Activated T-helper 1 cell treated with anti-CD3 and anti-CD28 coated beads, Interleukin-2, amount 50 U/mL, for 16 hours (primary cell): ENCODE results near the gene CCSER1.

Source experiments
- DNase-seq, 2 donors: peaks; one replicate each; pipeline ENCODE4 v3.0.0-alpha.2; 2020; ENCODE audit warnings: low read depth in 1 of 2, low spot score in 1 of 2

The CCSER1 gene

GRCh38 chr4:90127706-90128345, 632 bp downstream of the CCSER1 start:
- DNase-seq = no peak

GRCh38 chr4:90128961-90129495, 1.8 kb downstream of the CCSER1 start:
- no peak for DNase-seq

GRCh38 chr4:90130076-90130475, 2.9 kb downstream of the CCSER1 start:
- no peak for DNase-seq

GRCh38 chr4:90137555-90137954, 10.4 kb downstream of the CCSER1 start:
- no peak for DNase-seq

GRCh38 chr4:90142081-90142480, 14.9 kb downstream of the CCSER1 start:
- DNase-seq = no peak

GRCh38 chr4:90145319-90145718, 18.1 kb downstream of the CCSER1 start:
- no peak for DNase-seq

- DNase-seq = no peak
Measured at GRCh38 chr4:90146306-90146705, 19.1 kb downstream of the CCSER1 start.

- DNase-seq = no peak
Measured at GRCh38 chr4:90148574-90149148, 21.5 kb downstream of the CCSER1 start.

- DNase-seq = no peak
Measured at GRCh38 chr4:90152024-90152423, 24.8 kb downstream of the CCSER1 start.

GRCh38 chr4:90159193-90159592, 32.0 kb downstream of the CCSER1 start:
- DNase-seq = no peak

GRCh38 chr4:90160044-90160443, 32.9 kb downstream of the CCSER1 start:
- no peak for DNase-seq

- DNase-seq = no peak
Measured at GRCh38 chr4:90162566-90162965, 35.4 kb downstream of the CCSER1 start.

- DNase-seq = no peak
Measured at GRCh38 chr4:90163872-90164271, 36.7 kb downstream of the CCSER1 start.

- DNase-seq = no peak
Measured at GRCh38 chr4:90165883-90166282, 38.7 kb downstream of the CCSER1 start.

GRCh38 chr4:90171491-90171890, 44.3 kb downstream of the CCSER1 start:
- DNase-seq = no peak

GRCh38 chr4:90174621-90175023, 47.4 kb downstream of the CCSER1 start:
- no peak for DNase-seq

GRCh38 chr4:90181644-90182043, 54.5 kb downstream of the CCSER1 start:
- no peak for DNase-seq

- DNase-seq = no peak
Measured at GRCh38 chr4:90183254-90183653, 56.1 kb downstream of the CCSER1 start.

GRCh38 chr4:90184560-90184959, 57.4 kb downstream of the CCSER1 start:
- no peak for DNase-seq

GRCh38 chr4:90185416-90185815, 58.2 kb downstream of the CCSER1 start:
- no peak for DNase-seq

- no peak for DNase-seq
Measured at GRCh38 chr4:90186229-90186628, 59.0 kb downstream of the CCSER1 start.

GRCh38 chr4:90187148-90187884, 60.1 kb downstream of the CCSER1 start:
- DNase-seq = no peak
